Adrenal gland (tissue), 12 donors: Measurements from ENCODE around the gene RNF182. TPM values are rescaled to one million over a fixed set of nuclear protein-coding genes. Genes with fewer than 3 reads are reported as not detected.

Source experiments
- DNase-seq, 7 donors: peaks; one replicate each; pipeline ENCODE4 v3.0.0-alpha.2; 2019 to 2020
- H3K27ac ChIP-seq, 5 donors: fragments of 200-600 bp; sonication (generic) in 4 of 5; 1 replicate in 3 of 5; 2 replicates in 2 of 5; pipeline versions ENCODE4 v1.5.1 to v1.8.0; 2016 to 2020; ENCODE audit warnings: mild to moderate bottlenecking in 1 of 5
- H3K27me3 ChIP-seq: fragments of 200-600 bp; 2 replicates; pipeline ENCODE4 v1.8.0; 2021
- H3K36me3 ChIP-seq, 2 donors: fragments of 200-600 bp; replicated peaks in 1 of 2; 1 replicate in 1 of 2; 2 replicates in 1 of 2; pipeline versions ENCODE4 v1.5.1 to v1.8.0; 2018 to 2022
- H3K4me1 ChIP-seq, 2 donors: fragments of 200-600 bp; replicated peaks in 1 of 2; 1 replicate in 1 of 2; 2 replicates in 1 of 2; pipeline versions ENCODE4 v1.5.1 to v1.8.0; 2018 to 2021
- H3K4me3 ChIP-seq, 4 donors: fragments of 200-600 bp; sonication (generic) in 3 of 4; one replicate each; pipeline ENCODE4 v1.5.1; 2016 to 2018
- H3K9me3 ChIP-seq, 3 donors: fragments of 200-600 bp; sonication (generic) in 1 of 3; replicated peaks in 1 of 3; 1 replicate in 2 of 3; 2 replicates in 1 of 3; pipeline versions ENCODE4 v1.5.1 to v1.8.0; 2016 to 2021
- CTCF ChIP-seq, 6 experiments: fragments of 450-650 bp in 4 of 6; fragments of 200-600 bp in 2 of 6; sonication (generic) in 1 of 6; IDR thresholded peaks; 1 replicate in 5 of 6; 2 replicates in 1 of 6; pipeline versions ENCODE4 v1.5.1 to v1.8.0; 2016 to 2021; ENCODE audit warnings: antibody characterized with exemption in 6 of 6, mild to moderate bottlenecking in 2 of 6, moderate library complexity in 1 of 6
- POLR2A ChIP-seq, 2 donors: fragments of 450-650 bp; IDR thresholded peaks; one replicate each; pipeline ENCODE4 v1.6.1; 2017; ENCODE audit warnings: antibody characterized with exemption in 2 of 2, mild to moderate bottlenecking in 2 of 2, moderate library complexity in 1 of 2
- WGBS, 4 donors: extraction: QIAGEN DNeasy Blood & Tissue Kit in 2 of 4; methylation state at CpG; one replicate each; pipeline versions ENCODE4 v1.1.5 to v1.1.7; 2013 to 2017; 5-methylcytosine and 5-hydroxymethylcytosine counted together
- intact Hi-C, 2 donors: fragments of 100-400 bp; cut with DNase I; formaldehyde crosslinking; loops; one replicate each; pipeline versions ENCODE4 v1.14.1 to v1.15.0; 2022 to 2023
- polyA plus RNA-seq, 3 donors: library from polyadenylated mRNA; stranded (reverse); fragments of 200-250 nt in 2 of 3; fragments of 350-450 nt in 1 of 3; fragmentation: Illumina TruSeq in 1 of 3; extraction: RNeasy Lipid Tissue Mini Kit (QIAGEN cat#74804) in 1 of 3; gene quantifications; one replicate each; pipeline ENCODE4 v1.2.3, GENCODE V29; 2013 to 2014
- total RNA-seq, 9 donors: library from RNA; depleted of rRNA in 4 of 9; stranded (reverse); fragments of >200 nt in 4 of 9; fragments of 120-200 nt in 1 of 9; fragmentation: NEBNext Ultra II Directional in 1 of 9; extraction: Animal tissue kit (Norgen Biotek cat#: 25700) in 1 of 9; gene quantifications; one replicate each; pipeline versions ENCODE4 v1.1.0 to v1.2.4, GENCODE V29; 2013 to 2023
- donor health status: healthy with polysubstance abuse.
- donor health status: Bipolar disorder and iron deficiency.
- donor health status: DM: yes; HTN: yes; CAD: no.
- donor health status: DM: no; HTN: no; CAD: no.
- donor health status: DM: no; HTN: no; CAD: no.
- donor health status: DM: yes; HTN: yes; CAD: no.

Gene RNF182
- total and polyA plus RNA-seq, 12 donors, result 0.03 to 2.1 (median 0.31) TPM; not detected in 2

- 54 to 76% (median 69%) methylated on average over 2 of the region's 2 CpGs for WGBS, 4 donors
- DNase-seq, result no peak
- Histone ChIP-seq H3K9me3 (no peaks in the 10 kb centered on the region), H3K27me3 (peaks cover 17% of the 10 kb centered on the region), H3K36me3 (no peaks in the 10 kb centered on the region), H3K4me3 (no peak overlapping the region), H3K4me1 (no peaks in the 10 kb centered on the region), H3K27ac (no peak overlapping the region)
- TF ChIP-seq POLR2A (IDR thresholded peaks at IDR 0.05) (no peak), CTCF (IDR thresholded peaks at IDR 0.05) (no peak)
- intact Hi-C loops, result no loop called here
These were observed 68.7 kb downstream of the RNF182 start for GRCh38 chr6:13993416-13993815.

- intact Hi-C loops, result no loop called here
- Histone ChIP-seq H3K36me3 (no peaks in the 10 kb centered on the region), H3K9me3 (no peaks in the 10 kb centered on the region), H3K27ac (no peak overlapping the region), H3K4me1 (no peaks in the 10 kb centered on the region), H3K27me3 (peaks cover 9% of the 10 kb centered on the region), H3K4me3 (no peak overlapping the region)
- TF ChIP-seq POLR2A (IDR thresholded peaks at IDR 0.05) (no peak), CTCF (IDR thresholded peaks at IDR 0.05) (no peak)
- DNase-seq, result no peak
- 70 to 86% (median 82%) methylated on average over 3 of the region's 3 CpGs for WGBS, 4 donors
These were observed 73.6 kb downstream of the RNF182 start for GRCh38 chr6:13998356-13998755.

- H3K27ac ChIP-seq, result no peak overlapping the region
- H3K36me3 ChIP-seq, result no peaks in the 10 kb centered on the region
- H3K27me3 ChIP-seq, result no peaks in the 10 kb centered on the region
- intact Hi-C loops, result no loop called here
- no peaks in the 10 kb centered on the region for H3K9me3 ChIP-seq
- no peak overlapping the region for H3K4me3 ChIP-seq
- WGBS, 4 donors, result 73 to 78% (median 76%) methylated on average over 3 of the region's 3 CpGs
- TF ChIP-seq POLR2A (IDR thresholded peaks at IDR 0.05) (no peak), CTCF (IDR thresholded peaks at IDR 0.05) (no peak)
- DNase-seq, result no peak
- H3K4me1 ChIP-seq, result no peaks in the 10 kb centered on the region
These were observed 76.1 kb downstream of the RNF182 start for GRCh38 chr6:14000901-14001300.

GRCh38 chr6:14001329-14002012 lies 76.7 kb downstream of the RNF182 start:
- intact Hi-C loops, result no loop called here
- Histone ChIP-seq H3K9me3 (no peaks in the 10 kb centered on the region), H3K36me3 (no peaks in the 10 kb centered on the region), H3K4me3 (no peak overlapping the region), H3K27ac (no peak overlapping the region), H3K27me3 (no peaks in the 10 kb centered on the region), H3K4me1 (no peaks in the 10 kb centered on the region)
- no peak for DNase-seq
- WGBS, 4 donors, result 78 to 84% (median 81%) methylated on average over 11 to 13 of the region's 13 CpGs
- TF ChIP-seq POLR2A (IDR thresholded peaks at IDR 0.05) (no peak), CTCF (IDR thresholded peaks at IDR 0.05) (no peak)
